A673 (cell line): ENCODE data around the gene MANSC4. TPM values are rescaled to one million over a fixed set of nuclear protein-coding genes. Genes with fewer than 3 reads are reported as not detected.
A peak's percentile ranks its signal among the peaks of the same experiment; 100 is the strongest.

ENCODE experiments used
- BruUV-seq: library from RNA; stranded (reverse); fragments of 400-500 nt; replicated peaks from 2 replicates; lab custom pipeline; 2021; lab: Mats Ljungman, UMichigan
- CTCF ChIA-PET: fragments of 300-600 bp; sonication (Branson Sonifier 250); formaldehyde crosslinking; loops from one replicate; lab custom pipeline; 2022; ENCODE audit warnings: antibody characterized with exemption; lab: Charles Lee
- POLR2A ChIA-PET: fragments of 300-600 bp; sonication (Branson Sonifier 250); formaldehyde crosslinking; loops from one replicate; lab custom pipeline; 2022; ENCODE audit warnings: antibody characterized with exemption; ENCODE audit not compliant: low non-redundant PET; lab: Charles Lee
- DNase-seq: peaks from one replicate; pipeline ENCODE4 v3.0.0-alpha.2; 2015; ENCODE audit warnings: low spot score
- H3K27ac ChIP-seq: fragments of 200-600 bp; sonication (generic); 2 replicates; pipeline ENCODE4 v1.5.1; 2016; ENCODE audit warnings: mixed run types, low read depth, mild to moderate bottlenecking, mixed read lengths, antibody characterized with exemption, low read length; ENCODE audit not compliant: poor library complexity, severe bottlenecking
- H3K27me3 ChIP-seq: fragments of 200-600 bp; sonication (generic); replicated peaks from 2 replicates; pipeline ENCODE4 v1.6.1; 2017; ENCODE audit warnings: mixed run types, low read depth, mild to moderate bottlenecking, mixed read lengths, antibody characterized with exemption, low read length; ENCODE audit not compliant: insufficient read depth, poor library complexity
- H3K36me3 ChIP-seq: fragments of 200-600 bp; sonication (generic); 2 replicates; pipeline ENCODE4 v1.6.1; 2016; ENCODE audit warnings: mixed run types, mild to moderate bottlenecking, mixed read lengths, antibody characterized with exemption, low read length; ENCODE audit not compliant: insufficient read depth, poor library complexity, severe bottlenecking
- H3K4me1 ChIP-seq: fragments of 200-600 bp; sonication (generic); 2 replicates; pipeline ENCODE4 v1.6.1; 2017; ENCODE audit warnings: mixed run types, mild to moderate bottlenecking, mixed read lengths, antibody characterized with exemption, low read length; ENCODE audit not compliant: insufficient read depth, poor library complexity, severe bottlenecking
- H3K4me3 ChIP-seq: fragments of 200-600 bp; sonication (generic); 2 replicates; pipeline ENCODE4 v1.5.1; 2016; ENCODE audit warnings: low read depth, mixed run types, mild to moderate bottlenecking, mixed read lengths, low read length; ENCODE audit not compliant: poor library complexity, severe bottlenecking
- H3K9me3 ChIP-seq: fragments of 200-600 bp; sonication (generic); 2 replicates; pipeline ENCODE4 v1.6.1; 2016; ENCODE audit warnings: mixed run types, low read depth, mild to moderate bottlenecking, mixed read lengths, antibody characterized with exemption, low read length; ENCODE audit not compliant: poor library complexity, severe bottlenecking
- EZH2 ChIP-seq: fragments of 200-600 bp; sonication (generic); IDR thresholded peaks from 2 replicates; pipeline ENCODE4 v1.6.1; 2017; ENCODE audit warnings: borderline replicate concordance, low read depth, mild to moderate bottlenecking, mixed read lengths, antibody characterized with exemption, low read length; ENCODE audit not compliant: poor library complexity, severe bottlenecking
- intact Hi-C: fragments of 100-400 bp; cut with micrococcal nuclease; formaldehyde crosslinking; loops from one replicate; pipeline ENCODE4 v1.10.0; 2022; ENCODE audit not compliant: unreplicated experiment
- total RNA-seq: library from RNA; stranded (reverse); gene quantifications from 2 replicates; pipeline ENCODE4 v1.2.3, GENCODE V29; 2021
- TF ChIP-seq, protein P1 (sequence below): fragments of 300-800, 200-600 bp; sonication (generic); conservative IDR thresholded peaks from 2 replicates; pipeline ENCODE4 v1.5.1; 2017; ENCODE audit warnings: low read depth, mild to moderate bottlenecking, antibody characterized with exemption, low read length, moderate library complexity, mixed read lengths

MANSC4 gene
- total RNA-seq, 1 experiment from 2014 or later, result not detected

DNA sequence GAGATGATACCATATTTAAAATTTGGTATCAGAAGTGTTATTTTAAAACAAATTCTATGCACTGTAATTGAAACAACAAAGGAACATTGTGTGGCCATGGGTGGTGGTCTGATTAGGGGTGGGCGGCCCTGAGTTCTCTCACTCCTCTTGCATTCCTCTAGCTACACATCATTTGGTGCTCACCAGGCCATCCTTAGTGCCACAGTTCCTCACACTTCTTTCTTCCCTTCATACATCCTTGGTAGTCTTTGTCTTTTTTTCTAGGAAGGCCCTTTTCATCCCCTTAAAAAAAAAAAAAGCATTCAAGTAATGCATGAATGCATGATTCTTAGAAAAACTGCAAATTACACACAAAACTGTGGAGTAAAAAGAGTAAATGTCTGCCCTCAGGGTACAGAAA, 2.4 kb upstream of the MANSC4 start:
- Histone ChIP-seq H3K36me3 (no peaks in the 10 kb centered on the region), H3K27ac (peak overlapping the region; percentile 6), H3K9me3 (no peaks in the 10 kb centered on the region), H3K27me3 (no peaks in the 10 kb centered on the region), H3K4me1 (peaks cover 27% of the 10 kb centered on the region), H3K4me3 (peak overlapping the region; percentile 87)
- intact Hi-C loops, result no loop called here
- no TSS peak for BruUV-seq
- ChIA-PET POLR2A (interaction anchor here (0.9 kb wide), 1 partner anchor 23 kb away, joined by 3 read pairs; no protein-coding TSS in a partner anchor), CTCF (no interaction called here)
- TF ChIP-seq EZH2, result no peak
- TF ChIP-seq, protein P1, sequence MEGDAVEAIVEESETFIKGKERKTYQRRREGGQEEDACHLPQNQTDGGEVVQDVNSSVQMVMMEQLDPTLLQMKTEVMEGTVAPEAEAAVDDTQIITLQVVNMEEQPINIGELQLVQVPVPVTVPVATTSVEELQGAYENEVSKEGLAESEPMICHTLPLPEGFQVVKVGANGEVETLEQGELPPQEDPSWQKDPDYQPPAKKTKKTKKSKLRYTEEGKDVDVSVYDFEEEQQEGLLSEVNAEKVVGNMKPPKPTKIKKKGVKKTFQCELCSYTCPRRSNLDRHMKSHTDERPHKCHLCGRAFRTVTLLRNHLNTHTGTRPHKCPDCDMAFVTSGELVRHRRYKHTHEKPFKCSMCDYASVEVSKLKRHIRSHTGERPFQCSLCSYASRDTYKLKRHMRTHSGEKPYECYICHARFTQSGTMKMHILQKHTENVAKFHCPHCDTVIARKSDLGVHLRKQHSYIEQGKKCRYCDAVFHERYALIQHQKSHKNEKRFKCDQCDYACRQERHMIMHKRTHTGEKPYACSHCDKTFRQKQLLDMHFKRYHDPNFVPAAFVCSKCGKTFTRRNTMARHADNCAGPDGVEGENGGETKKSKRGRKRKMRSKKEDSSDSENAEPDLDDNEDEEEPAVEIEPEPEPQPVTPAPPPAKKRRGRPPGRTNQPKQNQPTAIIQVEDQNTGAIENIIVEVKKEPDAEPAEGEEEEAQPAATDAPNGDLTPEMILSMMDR, result no peak
- no peak for DNase-seq

DNA sequence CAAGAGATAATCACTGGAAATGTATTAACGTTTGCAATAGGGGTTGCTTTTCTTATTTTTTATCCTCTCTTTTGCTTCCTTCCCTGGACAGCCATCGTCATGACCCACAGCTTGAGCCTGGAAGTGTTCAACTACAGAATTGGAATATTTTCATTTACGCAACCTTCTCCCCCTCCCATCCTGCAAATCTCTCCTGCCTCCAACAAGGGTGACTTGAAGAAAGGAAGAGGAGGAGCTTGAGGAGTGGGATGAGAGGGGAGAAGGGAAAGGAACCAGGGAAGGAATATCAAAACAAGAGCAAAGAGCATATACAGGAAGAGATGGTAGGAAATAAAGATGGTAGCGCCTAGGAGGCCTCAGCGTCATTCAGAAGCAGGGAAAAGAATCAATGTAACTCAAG, 1.6 kb upstream of the MANSC4 start:
- CTCF ChIA-PET, result no interaction called here
- TSS peak; percentile 36 for BruUV-seq
- POLR2A ChIA-PET, result interaction anchor here (0.9 kb wide), 1 partner anchor 22 kb away, joined by 3 read pairs; no protein-coding TSS in a partner anchor
- no peaks in the 10 kb centered on the region for H3K9me3 ChIP-seq
- TF ChIP-seq, protein P1, result no peak
- TF ChIP-seq EZH2, result no peak
- peak; percentile 39 for DNase-seq
- H3K27ac ChIP-seq, result peak overlapping the region; percentile 6
- H3K27me3 ChIP-seq, result no peaks in the 10 kb centered on the region
- intact Hi-C loops, result no loop called here
- H3K4me3 ChIP-seq, result peak overlapping the region; percentile 87
- peaks cover 27% of the 10 kb centered on the region for H3K4me1 ChIP-seq
- H3K36me3 ChIP-seq, result no peaks in the 10 kb centered on the region

DNA sequence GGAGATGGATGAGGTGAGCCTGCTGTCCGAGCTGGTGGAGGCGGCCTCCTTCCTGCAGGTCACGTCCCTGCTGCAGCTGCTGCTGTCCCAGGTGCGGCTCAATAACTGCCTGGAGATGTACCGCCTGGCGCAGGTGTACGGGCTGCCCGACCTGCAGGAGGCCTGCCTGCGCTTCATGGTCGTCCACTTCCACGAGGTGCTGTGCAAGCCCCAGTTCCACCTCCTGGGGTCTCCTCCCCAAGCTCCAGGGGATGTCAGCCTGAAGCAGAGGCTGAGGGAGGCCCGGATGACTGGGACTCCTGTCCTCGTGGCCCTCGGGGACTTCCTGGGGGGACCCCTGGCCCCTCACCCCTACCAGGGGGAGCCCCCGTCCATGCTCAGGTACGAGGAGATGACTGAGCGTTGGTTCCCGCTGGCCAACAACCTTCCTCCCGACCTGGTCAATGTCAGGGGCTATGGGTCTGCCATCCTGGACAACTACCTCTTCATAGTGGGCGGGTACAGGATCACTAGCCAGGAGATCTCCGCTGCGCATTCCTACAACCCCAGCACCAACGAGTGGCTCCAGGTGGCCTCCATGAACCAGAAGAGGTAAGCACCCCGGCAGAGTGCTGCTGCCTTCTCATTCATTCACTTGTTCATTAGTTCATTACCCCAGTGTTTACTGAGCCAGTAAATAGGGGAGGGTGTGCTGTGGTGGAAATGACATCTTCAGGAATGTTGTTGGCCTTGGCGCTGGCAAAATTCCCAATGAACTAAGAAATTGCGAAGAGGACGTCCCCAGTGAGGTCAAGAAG, 774 bp upstream of the MANSC4 start:
- H3K36me3 ChIP-seq, result no peaks in the 10 kb centered on the region
- TF ChIP-seq, protein P1, result no peak
- no peak for TF ChIP-seq EZH2
- peak; percentile 47 for DNase-seq
- peak overlapping the region; percentile 86 for H3K27ac ChIP-seq
- ChIA-PET POLR2A (no interaction called here), CTCF (no interaction called here)
- H3K9me3 ChIP-seq, result no peaks in the 10 kb centered on the region
- peaks cover 18% of the 10 kb centered on the region for H3K4me1 ChIP-seq
- peak overlapping the region; percentile 87 for H3K4me3 ChIP-seq
- BruUV-seq, result no TSS peak
- no peaks in the 10 kb centered on the region for H3K27me3 ChIP-seq
- intact Hi-C loops, result no loop called here
